ENCODE data around the gene STRIT1. TPM values are rescaled to one million over a fixed set of nuclear protein-coding genes. Genes with fewer than 3 reads are reported as not detected.

STRIT1 gene
- total and polyA plus RNA-seq, 10 of the 15 experiments (the other 5 are each of a cell fraction or from before 2014, with no cell fraction given), result not detected

DNA sequence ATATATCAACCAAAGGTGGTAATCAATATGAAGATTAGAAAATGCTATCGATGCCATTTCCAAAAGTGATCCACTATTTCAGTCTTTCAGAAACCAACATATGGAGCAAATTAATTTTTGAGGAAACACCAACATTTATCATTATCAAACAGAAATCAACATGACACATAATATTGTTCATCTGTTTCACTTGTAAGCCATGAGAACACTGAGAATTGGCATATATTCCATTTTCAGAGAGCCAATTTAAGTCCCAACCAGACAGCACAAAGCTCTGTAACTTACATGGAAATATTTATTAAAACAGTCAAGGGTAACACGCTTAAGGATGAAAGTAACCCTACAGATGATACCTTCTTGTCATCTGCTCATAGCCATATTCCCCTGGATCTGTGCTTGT, 37.6 kb upstream of the STRIT1 start:
- Histone ChIP-seq H3K27me3 (replicated peaks in 1 of 2; ENCODE audit: control insufficient read depth in 2 of 2, insufficient read depth in 2 of 2, low read length in 1 of 2) (no peaks in the 10 kb centered on the region), H3K4me3 (no peak overlapping the region), H3K79me2 (ENCODE audit: control insufficient read depth, insufficient read depth, low read length) (no peaks in the 10 kb centered on the region), H3K4me1 (ENCODE audit: control insufficient read depth, insufficient read depth, low read length) (peaks cover 13% of the 10 kb centered on the region), H4K20me1 (ENCODE audit: control insufficient read depth, insufficient read depth) (no peaks in the 10 kb centered on the region), H3K27ac (ENCODE audit: control insufficient read depth, insufficient read depth) (no peak overlapping the region), H3K9ac (ENCODE audit: control insufficient read depth, insufficient read depth, low read length) (no peak overlapping the region), H2AFZ (ENCODE audit: control insufficient read depth, low read depth, low read length) (no peak overlapping the region), H3K9me3 (replicated peaks; ENCODE audit: control insufficient read depth, insufficient read depth, low read length) (no peaks in the 10 kb centered on the region), H3K36me3 (ENCODE audit: control insufficient read depth in 2 of 2, insufficient read depth in 2 of 2, low read length in 1 of 2) (no peaks in the 10 kb centered on the region), H3K4me2 (ENCODE audit: control insufficient read depth, insufficient read depth) (no peak overlapping the region)
- TF ChIP-seq JUNB (IDR thresholded peaks at IDR 0.05) (no peak), CEBPB (IDR thresholded peaks at IDR 0.05; ENCODE audit: borderline replicate concordance in 1 of 2, low read depth in 2 of 2, low read length in 2 of 2) (no peak), EED (IDR thresholded peaks at IDR 0.05; ENCODE audit: low read depth) (no peak), BCL11A (IDR thresholded peaks at IDR 0.05; ENCODE audit: low read depth, low read length) (no peak), HDAC6 (IDR thresholded peaks at IDR 0.05; ENCODE audit: unreplicated experiment) (no peak), CHD1 (IDR thresholded peaks at IDR 0.05; ENCODE audit: low read depth, low read length) (no peak), NR2F1 (conservative IDR thresholded peaks at IDR 0.05) (no peak), SMAD1 (IDR thresholded peaks at IDR 0.05; ENCODE audit: low read depth, partially characterized antibody) (no peak), TARDBP (IDR thresholded peaks at IDR 0.05; ENCODE audit: borderline replicate concordance) (no peak), ETV6 (conservative IDR thresholded peaks at IDR 0.05 in 1 of 2, IDR thresholded peaks at IDR 0.05 in 1 of 2; ENCODE audit: borderline replicate concordance in 1 of 2, low read depth in 1 of 2) (no peak)
- TF ChIP-seq, protein P1, sequence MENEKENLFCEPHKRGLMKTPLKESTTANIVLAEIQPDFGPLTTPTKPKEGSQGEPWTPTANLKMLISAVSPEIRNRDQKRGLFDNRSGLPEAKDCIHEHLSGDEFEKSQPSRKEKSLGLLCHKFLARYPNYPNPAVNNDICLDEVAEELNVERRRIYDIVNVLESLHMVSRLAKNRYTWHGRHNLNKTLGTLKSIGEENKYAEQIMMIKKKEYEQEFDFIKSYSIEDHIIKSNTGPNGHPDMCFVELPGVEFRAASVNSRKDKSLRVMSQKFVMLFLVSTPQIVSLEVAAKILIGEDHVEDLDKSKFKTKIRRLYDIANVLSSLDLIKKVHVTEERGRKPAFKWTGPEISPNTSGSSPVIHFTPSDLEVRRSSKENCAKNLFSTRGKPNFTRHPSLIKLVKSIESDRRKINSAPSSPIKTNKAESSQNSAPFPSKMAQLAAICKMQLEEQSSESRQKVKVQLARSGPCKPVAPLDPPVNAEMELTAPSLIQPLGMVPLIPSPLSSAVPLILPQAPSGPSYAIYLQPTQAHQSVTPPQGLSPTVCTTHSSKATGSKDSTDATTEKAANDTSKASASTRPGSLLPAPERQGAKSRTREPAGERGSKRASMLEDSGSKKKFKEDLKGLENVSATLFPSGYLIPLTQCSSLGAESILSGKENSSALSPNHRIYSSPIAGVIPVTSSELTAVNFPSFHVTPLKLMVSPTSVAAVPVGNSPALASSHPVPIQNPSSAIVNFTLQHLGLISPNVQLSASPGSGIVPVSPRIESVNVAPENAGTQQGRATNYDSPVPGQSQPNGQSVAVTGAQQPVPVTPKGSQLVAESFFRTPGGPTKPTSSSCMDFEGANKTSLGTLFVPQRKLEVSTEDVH (IDR thresholded peaks at IDR 0.05; ENCODE audit: low read depth, partially characterized antibody), result no peak
- TF ChIP-seq, protein P2, sequence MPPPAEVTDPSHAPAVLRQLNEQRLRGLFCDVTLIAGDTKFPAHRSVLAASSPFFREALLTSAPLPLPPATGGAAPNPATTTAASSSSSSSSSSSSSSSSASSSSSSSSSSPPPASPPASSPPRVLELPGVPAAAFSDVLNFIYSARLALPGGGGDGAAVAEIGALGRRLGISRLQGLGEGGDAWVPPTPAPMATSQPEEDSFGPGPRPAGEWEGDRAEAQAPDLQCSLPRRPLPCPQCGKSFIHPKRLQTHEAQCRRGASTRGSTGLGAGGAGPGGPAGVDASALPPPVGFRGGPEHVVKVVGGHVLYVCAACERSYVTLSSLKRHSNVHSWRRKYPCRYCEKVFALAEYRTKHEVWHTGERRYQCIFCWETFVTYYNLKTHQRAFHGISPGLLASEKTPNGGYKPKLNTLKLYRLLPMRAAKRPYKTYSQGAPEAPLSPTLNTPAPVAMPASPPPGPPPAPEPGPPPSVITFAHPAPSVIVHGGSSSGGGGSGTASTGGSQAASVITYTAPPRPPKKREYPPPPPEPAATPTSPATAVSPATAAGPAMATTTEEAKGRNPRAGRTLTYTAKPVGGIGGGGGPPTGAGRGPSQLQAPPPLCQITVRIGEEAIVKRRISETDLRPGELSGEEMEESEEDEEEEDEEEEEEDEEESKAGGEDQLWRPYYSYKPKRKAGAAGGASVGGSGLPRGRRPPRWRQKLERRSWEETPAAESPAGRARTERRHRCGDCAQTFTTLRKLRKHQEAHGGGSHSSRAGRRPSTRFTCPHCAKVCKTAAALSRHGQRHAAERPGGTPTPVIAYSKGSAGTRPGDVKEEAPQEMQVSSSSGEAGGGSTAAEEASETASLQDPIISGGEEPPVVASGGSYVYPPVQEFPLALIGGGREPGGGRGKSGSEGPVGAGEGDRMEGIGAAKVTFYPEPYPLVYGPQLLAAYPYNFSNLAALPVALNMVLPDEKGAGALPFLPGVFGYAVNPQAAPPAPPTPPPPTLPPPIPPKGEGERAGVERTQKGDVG (CRISPR knock-in tag; IDR thresholded peaks at IDR 0.05), result no peak
- SMC1A ChIA-PET (ENCODE audit: uncharacterized antibody, unreplicated experiment), result no interaction called here
- RAD21 ChIA-PET (ENCODE audit: unreplicated experiment), result no interaction called here
- in situ Hi-C loops (cut with MboI) (no loop called here), intact Hi-C loops (cut with micrococcal nuclease; ENCODE audit: unreplicated experiment) (no loop called here)
- POLR2A ChIA-PET, result no interaction called here
- no peak for FAIRE-seq
- no peak for DNase-seq (ENCODE audit: low read depth, low spot score)
- 37% methylated on average over 2 of the region's 2 CpGs for WGBS (ENCODE audit: insufficient coverage, insufficient replicate concordance, low lambda C conversion rate, missing lambda C conversion rate)
- no peak for ATAC-seq
- no TSS peak for BruUV-seq (replicated peaks)
- CTCF ChIA-PET, result no interaction called here
